HEK293T (cell line): ENCODE data around the gene FAM222B.

Experiments used
- BHLHE40 ChIP-seq: fragments of 450-650 bp; IDR thresholded peaks from 2 replicates; pipeline ENCODE4 v1.6.1; 2016; ENCODE audit warnings: mild to moderate bottlenecking, moderate library complexity, borderline replicate concordance
- FOXA1 ChIP-seq: fragments of 450-650 bp; IDR thresholded peaks from 2 replicates; pipeline ENCODE4 v1.6.1; 2016; ENCODE audit warnings: mild to moderate bottlenecking
- FOXK2 ChIP-seq: fragments of 450-650 bp; IDR thresholded peaks from 2 replicates; pipeline ENCODE4 v1.6.1; 2016; ENCODE audit warnings: mild to moderate bottlenecking
- HDGF ChIP-seq: fragments of 450-650 bp; IDR thresholded peaks from 2 replicates; pipeline ENCODE4 v1.6.1; 2017; ENCODE audit warnings: antibody characterized with exemption, borderline replicate concordance
- NFRKB ChIP-seq: fragments of 450-650 bp; IDR thresholded peaks from 2 replicates; pipeline ENCODE4 v1.6.1; 2016; ENCODE audit warnings: mild to moderate bottlenecking, moderate library complexity
- PKNOX1 ChIP-seq: fragments of 450-650 bp; IDR thresholded peaks from 2 replicates; pipeline ENCODE4 v1.6.1; 2016
- SP1 ChIP-seq: fragments of 450-650 bp; IDR thresholded peaks from 2 replicates; pipeline ENCODE4 v1.6.1; 2017
- SUZ12 ChIP-seq: fragments of 450-650 bp; IDR thresholded peaks from 2 replicates; pipeline ENCODE4 v1.6.1; 2016; ENCODE audit warnings: mild to moderate bottlenecking

GRCh38 chr17:28796062-28796461 lies 46.5 kb downstream of the FAM222B start:
- no peak for TF ChIP-seq BHLHE40
- TF ChIP-seq HDGF = no peak
- no peak for TF ChIP-seq FOXK2
- no peak for TF ChIP-seq NFRKB
- TF ChIP-seq SP1 = no peak
- TF ChIP-seq SUZ12 = no peak
- no peak for TF ChIP-seq PKNOX1
- no peak for TF ChIP-seq FOXA1
